Muscle of leg (tissue), 11 donors: ENCODE data around the gene LMO4. TPM values are rescaled to one million over a fixed set of nuclear protein-coding genes. Genes with fewer than 3 reads are reported as not detected.

ENCODE experiments used
- DNase-seq: peaks from one replicate; pipeline ENCODE4 v3.0.0; 2013
- H3K27ac ChIP-seq: one replicate; pipeline ENCODE4 v1.5.1; 2013; ENCODE audit warnings: mild to moderate bottlenecking, low read length, control low read depth
- H3K27me3 ChIP-seq: one replicate; pipeline ENCODE4 v1.6.1; 2013; ENCODE audit warnings: low read length; ENCODE audit not compliant: control insufficient read depth, insufficient read depth
- H3K36me3 ChIP-seq: one replicate; pipeline ENCODE4 v1.6.1; 2013; ENCODE audit warnings: low read length; ENCODE audit not compliant: control insufficient read depth, insufficient read depth
- H3K4me1 ChIP-seq: one replicate; pipeline ENCODE4 v1.6.1; 2013; ENCODE audit warnings: low read length; ENCODE audit not compliant: control insufficient read depth, insufficient read depth
- H3K4me3 ChIP-seq: one replicate; pipeline ENCODE4 v1.5.1; 2013; ENCODE audit warnings: low read length, control low read depth
- H3K9me3 ChIP-seq: replicated peaks from 2 replicates; pipeline ENCODE4 v1.6.1; 2013; ENCODE audit warnings: low read depth, low read length; ENCODE audit not compliant: control insufficient read depth
- WGBS: methylation state at CpG from one replicate; pipeline ENCODE4 v1.1.5; 2013; ENCODE audit warnings: missing lambda C conversion rate; ENCODE audit not compliant: insufficient coverage; 5-methylcytosine and 5-hydroxymethylcytosine counted together
- polyA plus RNA-seq, 8 donors: library from polyadenylated mRNA; unstranded; fragments of 120-200 nt; gene quantifications; one replicate each; pipeline versions ENCODE4 v1.2.1 to v1.2.3, GENCODE V29; 2013; ENCODE audit warnings: inconsistent platforms in 1 of 8, low replicate concordance in 1 of 8; ENCODE audit not compliant: insufficient read length in 8 of 8, insufficient read depth in 1 of 8
- total RNA-seq: library from RNA; stranded (reverse); fragments of 120-200 nt; gene quantifications from one replicate; pipeline ENCODE4 v1.2.4, GENCODE V29; 2013

LMO4 gene
- total and polyA plus RNA-seq, 9 donors = 38.7 to 68.4 (median 46.8) TPM

GRCh38 chr1:87325982-87326738 is 2.5 kb upstream of the LMO4 start:
- Histone ChIP-seq H3K4me3 (no peak overlapping the region), H3K36me3 (no peaks in the 10 kb centered on the region), H3K4me1 (peaks cover 6% of the 10 kb centered on the region), H3K27ac (no peak overlapping the region), H3K9me3 (no peaks in the 10 kb centered on the region), H3K27me3 (no peaks in the 10 kb centered on the region)
- WGBS = 60% methylated on average over 2 of the region's 10 CpGs
- DNase-seq = peak; percentile 64

- Histone ChIP-seq H3K36me3 (peaks cover 6% of the 10 kb centered on the region), H3K4me1 (peaks cover 14% of the 10 kb centered on the region), H3K9me3 (no peaks in the 10 kb centered on the region), H3K27ac (peak overlapping the region; percentile 90), H3K4me3 (peak overlapping the region; percentile 63), H3K27me3 (no peaks in the 10 kb centered on the region)
- peak; percentile 46 for DNase-seq
- 0% methylated on average over 18 of the region's 27 CpGs for WGBS
Measured at GRCh38 chr1:87327376-87328271, 1.1 kb upstream of the LMO4 start.

- Histone ChIP-seq H3K9me3 (no peaks in the 10 kb centered on the region), H3K36me3 (peaks cover 6% of the 10 kb centered on the region), H3K4me1 (peaks cover 17% of the 10 kb centered on the region), H3K27ac (peak overlapping the region; percentile 98), H3K4me3 (peak overlapping the region; percentile 73), H3K27me3 (no peaks in the 10 kb centered on the region)
- 0% methylated on average over 20 of the region's 35 CpGs for WGBS
- DNase-seq = peak; percentile 75
Measured at GRCh38 chr1:87329051-87329525, 408 bp downstream of the LMO4 start.

DNA sequence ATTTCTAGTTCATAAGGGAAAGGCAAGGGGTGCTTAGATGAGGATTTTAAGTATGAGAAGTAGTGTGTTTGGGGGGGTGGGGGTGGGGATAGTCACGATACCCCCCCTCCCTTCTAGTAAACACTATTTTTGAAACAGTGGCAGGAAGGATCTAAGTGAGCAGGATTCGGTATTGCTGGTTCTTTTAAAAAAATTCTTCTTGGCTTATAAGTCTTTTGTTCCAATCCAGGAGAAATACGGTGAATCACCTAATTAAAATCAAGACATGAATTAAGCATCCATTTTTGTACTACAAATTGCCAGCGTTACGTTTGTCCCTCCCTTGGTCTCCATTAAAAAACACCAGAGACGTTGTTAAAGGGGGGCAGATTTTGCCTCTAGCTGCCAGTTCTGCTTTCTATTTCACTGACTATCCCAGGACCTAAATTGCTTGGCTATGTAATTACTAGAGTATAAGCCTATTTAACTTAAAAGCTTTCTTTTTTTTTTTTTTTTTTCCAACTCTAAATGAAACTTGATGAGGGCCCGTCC is 911 bp downstream of the LMO4 start:
- H3K4me1 ChIP-seq = peaks cover 22% of the 10 kb centered on the region
- no peaks in the 10 kb centered on the region for H3K27me3 ChIP-seq
- DNase-seq = peak; percentile 68
- peaks cover 6% of the 10 kb centered on the region for H3K36me3 ChIP-seq
- WGBS = 0% methylated on average over 3 of the region's 7 CpGs
- peak overlapping the region; percentile 73 for H3K4me3 ChIP-seq
- H3K27ac ChIP-seq = peak overlapping the region; percentile 98
- H3K9me3 ChIP-seq = no peaks in the 10 kb centered on the region

DNA sequence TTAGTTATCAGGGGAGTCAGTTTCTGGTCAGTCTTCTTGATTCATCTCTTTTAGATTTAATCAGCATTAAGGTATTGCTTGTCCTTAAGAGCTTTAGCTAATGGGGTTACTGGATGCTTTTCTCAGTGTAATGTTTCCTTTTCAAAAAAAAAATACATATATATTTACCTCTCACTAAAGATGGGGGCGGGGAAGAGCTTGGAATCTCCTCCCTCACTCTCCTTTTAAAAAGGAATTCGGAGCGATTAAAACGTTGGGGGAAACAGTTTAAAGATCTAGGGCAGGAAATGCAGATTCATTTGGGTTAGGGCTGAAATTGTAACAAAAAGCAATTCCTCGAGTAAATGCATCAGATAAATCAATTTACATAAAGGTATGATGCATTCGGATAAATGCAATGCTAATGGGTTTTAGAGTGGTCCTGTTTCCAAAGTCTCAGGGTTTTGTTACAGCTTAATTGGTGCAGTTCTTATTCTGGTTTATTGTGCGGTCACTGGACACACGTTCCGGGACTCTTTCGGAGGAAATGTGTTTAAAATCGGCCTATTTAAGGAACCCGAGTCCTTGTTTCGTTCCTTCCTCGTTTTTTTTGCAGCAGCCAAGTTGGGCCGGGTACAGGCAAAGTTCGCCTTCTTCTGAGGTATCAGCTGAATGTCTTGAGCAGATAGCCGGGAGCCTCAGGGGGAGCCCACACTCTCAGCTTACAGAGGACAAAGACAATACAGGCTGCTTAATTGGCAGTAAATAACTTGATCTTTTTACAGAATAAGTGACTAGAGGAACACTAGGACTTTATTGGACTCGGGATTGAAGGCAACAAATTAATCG is 1.6 kb downstream of the LMO4 start:
- peak; percentile 62 for DNase-seq
- Histone ChIP-seq H3K9me3 (no peaks in the 10 kb centered on the region), H3K36me3 (peaks cover 6% of the 10 kb centered on the region), H3K27me3 (no peaks in the 10 kb centered on the region), H3K4me3 (peak overlapping the region; percentile 73), H3K4me1 (peaks cover 23% of the 10 kb centered on the region), H3K27ac (peak overlapping the region; percentile 98)
- WGBS = 0% methylated on average over 8 of the region's 19 CpGs

GRCh38 chr1:87330885-87331364 is 2.2 kb downstream of the LMO4 start:
- WGBS = 0% methylated on average over 3 of the region's 10 CpGs
- no peaks in the 10 kb centered on the region for H3K9me3 ChIP-seq
- H3K27me3 ChIP-seq = no peaks in the 10 kb centered on the region
- H3K36me3 ChIP-seq = peaks cover 6% of the 10 kb centered on the region
- peaks cover 23% of the 10 kb centered on the region for H3K4me1 ChIP-seq
- peak overlapping the region; percentile 73 for H3K4me3 ChIP-seq
- no peak for DNase-seq
- peak overlapping the region; percentile 98 for H3K27ac ChIP-seq

DNA sequence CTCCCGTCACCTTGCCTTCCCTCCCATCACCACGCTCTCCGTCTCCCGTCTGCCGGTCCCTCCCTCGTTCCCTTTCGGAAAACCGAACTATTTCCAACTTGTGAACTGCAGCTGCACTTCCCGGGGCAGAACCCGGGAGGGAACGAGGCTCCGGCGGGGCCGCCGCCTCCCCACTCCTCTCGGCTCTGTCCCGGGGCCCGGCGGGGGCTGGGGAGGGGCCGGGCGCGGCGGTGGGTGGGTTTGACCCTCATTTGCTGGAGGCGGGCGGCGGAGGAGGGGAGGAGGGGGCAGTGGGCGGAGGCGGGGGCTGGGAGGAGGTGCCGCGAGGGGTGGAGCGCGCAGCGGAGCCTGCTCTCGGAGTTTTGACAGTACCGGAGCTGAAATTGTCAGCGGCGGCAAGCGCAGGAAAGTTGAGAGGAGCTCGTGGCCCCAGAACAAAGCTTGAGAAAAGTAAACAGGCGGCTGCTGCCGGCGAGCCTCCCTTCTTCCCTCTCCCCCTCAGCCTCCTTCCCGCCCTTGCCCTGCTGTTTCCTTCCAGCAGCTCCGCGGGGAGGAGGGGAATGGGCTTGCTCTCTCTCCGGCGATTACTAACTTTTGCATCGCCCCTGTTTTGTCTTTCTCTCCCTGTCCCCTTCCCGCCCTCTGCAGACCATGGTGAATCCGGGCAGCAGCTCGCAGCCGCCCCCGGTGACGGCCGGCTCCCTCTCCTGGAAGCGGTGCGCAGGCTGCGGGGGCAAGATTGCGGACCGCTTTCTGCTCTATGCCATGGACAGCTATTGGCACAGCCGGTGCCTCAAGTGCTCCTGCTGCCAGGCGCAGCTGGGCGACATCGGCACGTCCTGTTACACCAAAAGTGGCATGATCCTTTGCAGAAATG is 2.9 kb downstream of the LMO4 start:
- 2% methylated on average over 37 of the region's 65 CpGs for WGBS
- peak; percentile 91 for DNase-seq
- Histone ChIP-seq H3K9me3 (no peaks in the 10 kb centered on the region), H3K4me3 (peak overlapping the region; percentile 73), H3K36me3 (peaks cover 6% of the 10 kb centered on the region), H3K27me3 (no peaks in the 10 kb centered on the region), H3K27ac (peak overlapping the region; percentile 90), H3K4me1 (peaks cover 23% of the 10 kb centered on the region)

DNA sequence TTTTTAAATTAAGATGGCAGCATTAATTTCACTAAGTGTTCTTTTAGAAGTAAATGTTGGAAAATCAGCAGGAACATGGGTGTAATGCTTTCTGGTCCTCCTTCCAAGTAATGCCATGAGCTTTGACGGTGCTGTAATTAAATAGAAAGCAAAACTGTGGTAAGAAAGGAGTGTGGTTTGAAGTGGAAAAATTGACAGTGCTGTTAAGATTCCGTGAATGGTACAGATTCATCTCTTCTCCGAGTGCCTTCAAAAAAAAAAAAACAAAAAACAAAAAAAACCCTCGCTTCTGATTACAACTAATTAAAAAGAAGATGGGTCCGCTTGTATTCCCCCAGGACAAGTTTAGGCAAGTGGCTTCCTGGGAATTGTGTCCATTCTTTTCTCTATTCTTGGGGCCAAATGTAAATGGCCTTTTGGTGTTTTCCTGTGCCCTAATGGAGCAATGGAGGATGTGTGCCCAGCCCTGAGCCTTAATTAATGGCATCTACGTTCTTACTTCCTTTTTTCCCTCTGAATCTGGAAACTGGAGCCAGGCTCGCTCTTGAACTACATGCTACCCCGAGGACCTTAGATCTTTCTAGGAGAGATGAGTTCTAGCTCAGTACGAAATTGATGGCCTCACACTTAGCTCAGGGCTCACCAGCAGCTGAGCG is 5.1 kb downstream of the LMO4 start:
- Histone ChIP-seq H3K36me3 (peaks cover 17% of the 10 kb centered on the region), H3K4me1 (peaks cover 17% of the 10 kb centered on the region), H3K9me3 (no peaks in the 10 kb centered on the region), H3K4me3 (no peak overlapping the region), H3K27ac (no peak overlapping the region), H3K27me3 (no peaks in the 10 kb centered on the region)
- DNase-seq = peak; percentile 19
- 75% methylated on average over 4 of the region's 10 CpGs for WGBS
